ENCODE measurements around the gene GRM1. TPM values are rescaled to one million over a fixed set of nuclear protein-coding genes. Genes with fewer than 3 reads are reported as not detected.
A peak's percentile ranks its signal among the peaks of the same experiment; 100 is the strongest.

GRM1 gene
- total and polyA plus RNA-seq, 2 experiments from 2014 or later: 0.29 to 0.63 TPM

DNA sequence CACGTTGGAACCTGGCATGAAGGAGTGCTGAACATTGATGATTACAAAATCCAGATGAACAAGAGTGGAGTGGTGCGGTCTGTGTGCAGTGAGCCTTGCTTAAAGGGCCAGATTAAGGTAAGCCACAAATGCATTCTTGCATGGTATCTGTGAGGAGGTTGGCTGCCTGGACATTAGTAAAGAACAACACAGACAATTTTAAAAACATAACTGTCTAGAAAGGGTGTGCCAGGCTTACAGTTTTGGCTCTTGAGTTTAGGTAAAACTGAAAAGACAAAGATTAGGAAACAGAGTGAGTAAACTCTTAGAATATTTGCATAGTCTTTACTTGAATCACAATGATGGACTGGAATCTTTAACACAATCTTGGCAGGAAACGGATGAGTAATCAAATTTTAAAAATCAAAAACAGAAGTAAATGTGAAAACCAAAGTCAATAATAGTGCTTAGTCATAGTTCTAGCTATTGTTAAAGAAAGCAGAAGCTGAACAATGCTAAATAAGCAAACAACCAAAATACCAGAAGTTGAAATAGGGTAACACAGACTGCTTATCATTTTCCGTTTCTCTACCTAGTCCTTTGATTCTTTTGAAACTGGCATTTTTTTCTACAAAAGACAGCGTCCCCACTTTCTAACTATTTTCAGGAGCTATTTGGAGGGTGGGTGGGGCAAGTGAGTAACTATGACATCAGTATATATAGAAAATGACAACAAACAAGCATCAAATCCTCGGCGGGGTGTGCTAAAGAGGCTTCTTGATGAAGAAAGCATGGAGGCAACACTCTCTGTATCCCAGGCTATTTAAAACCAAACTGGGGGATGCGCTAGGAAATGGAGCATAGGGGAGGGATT, 328.9 kb downstream of the GRM1 start:
- Histone ChIP-seq H3K9me2 (ENCODE audit: insufficient read depth) (0 out of 2 replicates have a peak, but pooled peaks cover 2% of the 10 kb centered on the region), H3F3A (replicated peaks; ENCODE audit: low read depth) (no peaks in the 10 kb centered on the region), H3K4me1 (ENCODE audit: insufficient read depth) (peaks cover 33% of the 10 kb centered on the region), H3K4me2 (peak overlapping the region; percentile 6; the same call in 1 of the 2 replicates), H4K20me1 (replicated peaks; ENCODE audit: insufficient read depth) (no peaks in the 10 kb centered on the region), H3K79me2 (replicated peaks; ENCODE audit: insufficient read depth) (no peaks in the 10 kb centered on the region), H3K27me3 (ENCODE audit: insufficient read depth) (no peaks in the 10 kb centered on the region), H2AFZ (0 out of 2 replicates have a peak overlapping the region, but pooled peaks have one; percentile 18), H3K27ac (ENCODE audit: low read depth) (no peak overlapping the region), H3K4me3 (no peak overlapping the region), H3K36me3 (ENCODE audit: insufficient read depth) (no peaks in the 10 kb centered on the region)
- TF ChIP-seq, protein P1, sequence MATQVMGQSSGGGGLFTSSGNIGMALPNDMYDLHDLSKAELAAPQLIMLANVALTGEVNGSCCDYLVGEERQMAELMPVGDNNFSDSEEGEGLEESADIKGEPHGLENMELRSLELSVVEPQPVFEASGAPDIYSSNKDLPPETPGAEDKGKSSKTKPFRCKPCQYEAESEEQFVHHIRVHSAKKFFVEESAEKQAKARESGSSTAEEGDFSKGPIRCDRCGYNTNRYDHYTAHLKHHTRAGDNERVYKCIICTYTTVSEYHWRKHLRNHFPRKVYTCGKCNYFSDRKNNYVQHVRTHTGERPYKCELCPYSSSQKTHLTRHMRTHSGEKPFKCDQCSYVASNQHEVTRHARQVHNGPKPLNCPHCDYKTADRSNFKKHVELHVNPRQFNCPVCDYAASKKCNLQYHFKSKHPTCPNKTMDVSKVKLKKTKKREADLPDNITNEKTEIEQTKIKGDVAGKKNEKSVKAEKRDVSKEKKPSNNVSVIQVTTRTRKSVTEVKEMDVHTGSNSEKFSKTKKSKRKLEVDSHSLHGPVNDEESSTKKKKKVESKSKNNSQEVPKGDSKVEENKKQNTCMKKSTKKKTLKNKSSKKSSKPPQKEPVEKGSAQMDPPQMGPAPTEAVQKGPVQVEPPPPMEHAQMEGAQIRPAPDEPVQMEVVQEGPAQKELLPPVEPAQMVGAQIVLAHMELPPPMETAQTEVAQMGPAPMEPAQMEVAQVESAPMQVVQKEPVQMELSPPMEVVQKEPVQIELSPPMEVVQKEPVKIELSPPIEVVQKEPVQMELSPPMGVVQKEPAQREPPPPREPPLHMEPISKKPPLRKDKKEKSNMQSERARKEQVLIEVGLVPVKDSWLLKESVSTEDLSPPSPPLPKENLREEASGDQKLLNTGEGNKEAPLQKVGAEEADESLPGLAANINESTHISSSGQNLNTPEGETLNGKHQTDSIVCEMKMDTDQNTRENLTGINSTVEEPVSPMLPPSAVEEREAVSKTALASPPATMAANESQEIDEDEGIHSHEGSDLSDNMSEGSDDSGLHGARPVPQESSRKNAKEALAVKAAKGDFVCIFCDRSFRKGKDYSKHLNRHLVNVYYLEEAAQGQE (IDR thresholded peaks at IDR 0.05; ENCODE audit: unreplicated experiment): no peak
- TF ChIP-seq CREB1 (CRISPR knock-in tag; IDR thresholded peaks at IDR 0.05; ENCODE audit: low read depth) (no peak), NANOG (IDR thresholded peaks at IDR 0.05; ENCODE audit: borderline replicate concordance) (no peak), JUNB (IDR thresholded peaks at IDR 0.05; ENCODE audit: unreplicated experiment) (no peak), ZNF114 (CRISPR knock-in tag; IDR thresholded peaks at IDR 0.05) (no peak), STAT1 (IDR thresholded peaks at IDR 0.05; ENCODE audit: unreplicated experiment) (no peak), EZH2 (IDR thresholded peaks at IDR 0.05; ENCODE audit: low read depth, unreplicated experiment) (no peak), ZNF331 (CRISPR knock-in tag; IDR thresholded peaks at IDR 0.05; ENCODE audit: low read depth) (no peak)
- TF ChIP-seq, protein P2, sequence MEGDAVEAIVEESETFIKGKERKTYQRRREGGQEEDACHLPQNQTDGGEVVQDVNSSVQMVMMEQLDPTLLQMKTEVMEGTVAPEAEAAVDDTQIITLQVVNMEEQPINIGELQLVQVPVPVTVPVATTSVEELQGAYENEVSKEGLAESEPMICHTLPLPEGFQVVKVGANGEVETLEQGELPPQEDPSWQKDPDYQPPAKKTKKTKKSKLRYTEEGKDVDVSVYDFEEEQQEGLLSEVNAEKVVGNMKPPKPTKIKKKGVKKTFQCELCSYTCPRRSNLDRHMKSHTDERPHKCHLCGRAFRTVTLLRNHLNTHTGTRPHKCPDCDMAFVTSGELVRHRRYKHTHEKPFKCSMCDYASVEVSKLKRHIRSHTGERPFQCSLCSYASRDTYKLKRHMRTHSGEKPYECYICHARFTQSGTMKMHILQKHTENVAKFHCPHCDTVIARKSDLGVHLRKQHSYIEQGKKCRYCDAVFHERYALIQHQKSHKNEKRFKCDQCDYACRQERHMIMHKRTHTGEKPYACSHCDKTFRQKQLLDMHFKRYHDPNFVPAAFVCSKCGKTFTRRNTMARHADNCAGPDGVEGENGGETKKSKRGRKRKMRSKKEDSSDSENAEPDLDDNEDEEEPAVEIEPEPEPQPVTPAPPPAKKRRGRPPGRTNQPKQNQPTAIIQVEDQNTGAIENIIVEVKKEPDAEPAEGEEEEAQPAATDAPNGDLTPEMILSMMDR (conservative IDR thresholded peaks at IDR 0.05; ENCODE audit: low read depth in 2 of 2): no peak
- TF ChIP-seq, protein P3, sequence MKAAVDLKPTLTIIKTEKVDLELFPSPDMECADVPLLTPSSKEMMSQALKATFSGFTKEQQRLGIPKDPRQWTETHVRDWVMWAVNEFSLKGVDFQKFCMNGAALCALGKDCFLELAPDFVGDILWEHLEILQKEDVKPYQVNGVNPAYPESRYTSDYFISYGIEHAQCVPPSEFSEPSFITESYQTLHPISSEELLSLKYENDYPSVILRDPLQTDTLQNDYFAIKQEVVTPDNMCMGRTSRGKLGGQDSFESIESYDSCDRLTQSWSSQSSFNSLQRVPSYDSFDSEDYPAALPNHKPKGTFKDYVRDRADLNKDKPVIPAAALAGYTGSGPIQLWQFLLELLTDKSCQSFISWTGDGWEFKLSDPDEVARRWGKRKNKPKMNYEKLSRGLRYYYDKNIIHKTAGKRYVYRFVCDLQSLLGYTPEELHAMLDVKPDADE (IDR thresholded peaks at IDR 0.05): no peak
- TF ChIP-seq, protein P4, sequence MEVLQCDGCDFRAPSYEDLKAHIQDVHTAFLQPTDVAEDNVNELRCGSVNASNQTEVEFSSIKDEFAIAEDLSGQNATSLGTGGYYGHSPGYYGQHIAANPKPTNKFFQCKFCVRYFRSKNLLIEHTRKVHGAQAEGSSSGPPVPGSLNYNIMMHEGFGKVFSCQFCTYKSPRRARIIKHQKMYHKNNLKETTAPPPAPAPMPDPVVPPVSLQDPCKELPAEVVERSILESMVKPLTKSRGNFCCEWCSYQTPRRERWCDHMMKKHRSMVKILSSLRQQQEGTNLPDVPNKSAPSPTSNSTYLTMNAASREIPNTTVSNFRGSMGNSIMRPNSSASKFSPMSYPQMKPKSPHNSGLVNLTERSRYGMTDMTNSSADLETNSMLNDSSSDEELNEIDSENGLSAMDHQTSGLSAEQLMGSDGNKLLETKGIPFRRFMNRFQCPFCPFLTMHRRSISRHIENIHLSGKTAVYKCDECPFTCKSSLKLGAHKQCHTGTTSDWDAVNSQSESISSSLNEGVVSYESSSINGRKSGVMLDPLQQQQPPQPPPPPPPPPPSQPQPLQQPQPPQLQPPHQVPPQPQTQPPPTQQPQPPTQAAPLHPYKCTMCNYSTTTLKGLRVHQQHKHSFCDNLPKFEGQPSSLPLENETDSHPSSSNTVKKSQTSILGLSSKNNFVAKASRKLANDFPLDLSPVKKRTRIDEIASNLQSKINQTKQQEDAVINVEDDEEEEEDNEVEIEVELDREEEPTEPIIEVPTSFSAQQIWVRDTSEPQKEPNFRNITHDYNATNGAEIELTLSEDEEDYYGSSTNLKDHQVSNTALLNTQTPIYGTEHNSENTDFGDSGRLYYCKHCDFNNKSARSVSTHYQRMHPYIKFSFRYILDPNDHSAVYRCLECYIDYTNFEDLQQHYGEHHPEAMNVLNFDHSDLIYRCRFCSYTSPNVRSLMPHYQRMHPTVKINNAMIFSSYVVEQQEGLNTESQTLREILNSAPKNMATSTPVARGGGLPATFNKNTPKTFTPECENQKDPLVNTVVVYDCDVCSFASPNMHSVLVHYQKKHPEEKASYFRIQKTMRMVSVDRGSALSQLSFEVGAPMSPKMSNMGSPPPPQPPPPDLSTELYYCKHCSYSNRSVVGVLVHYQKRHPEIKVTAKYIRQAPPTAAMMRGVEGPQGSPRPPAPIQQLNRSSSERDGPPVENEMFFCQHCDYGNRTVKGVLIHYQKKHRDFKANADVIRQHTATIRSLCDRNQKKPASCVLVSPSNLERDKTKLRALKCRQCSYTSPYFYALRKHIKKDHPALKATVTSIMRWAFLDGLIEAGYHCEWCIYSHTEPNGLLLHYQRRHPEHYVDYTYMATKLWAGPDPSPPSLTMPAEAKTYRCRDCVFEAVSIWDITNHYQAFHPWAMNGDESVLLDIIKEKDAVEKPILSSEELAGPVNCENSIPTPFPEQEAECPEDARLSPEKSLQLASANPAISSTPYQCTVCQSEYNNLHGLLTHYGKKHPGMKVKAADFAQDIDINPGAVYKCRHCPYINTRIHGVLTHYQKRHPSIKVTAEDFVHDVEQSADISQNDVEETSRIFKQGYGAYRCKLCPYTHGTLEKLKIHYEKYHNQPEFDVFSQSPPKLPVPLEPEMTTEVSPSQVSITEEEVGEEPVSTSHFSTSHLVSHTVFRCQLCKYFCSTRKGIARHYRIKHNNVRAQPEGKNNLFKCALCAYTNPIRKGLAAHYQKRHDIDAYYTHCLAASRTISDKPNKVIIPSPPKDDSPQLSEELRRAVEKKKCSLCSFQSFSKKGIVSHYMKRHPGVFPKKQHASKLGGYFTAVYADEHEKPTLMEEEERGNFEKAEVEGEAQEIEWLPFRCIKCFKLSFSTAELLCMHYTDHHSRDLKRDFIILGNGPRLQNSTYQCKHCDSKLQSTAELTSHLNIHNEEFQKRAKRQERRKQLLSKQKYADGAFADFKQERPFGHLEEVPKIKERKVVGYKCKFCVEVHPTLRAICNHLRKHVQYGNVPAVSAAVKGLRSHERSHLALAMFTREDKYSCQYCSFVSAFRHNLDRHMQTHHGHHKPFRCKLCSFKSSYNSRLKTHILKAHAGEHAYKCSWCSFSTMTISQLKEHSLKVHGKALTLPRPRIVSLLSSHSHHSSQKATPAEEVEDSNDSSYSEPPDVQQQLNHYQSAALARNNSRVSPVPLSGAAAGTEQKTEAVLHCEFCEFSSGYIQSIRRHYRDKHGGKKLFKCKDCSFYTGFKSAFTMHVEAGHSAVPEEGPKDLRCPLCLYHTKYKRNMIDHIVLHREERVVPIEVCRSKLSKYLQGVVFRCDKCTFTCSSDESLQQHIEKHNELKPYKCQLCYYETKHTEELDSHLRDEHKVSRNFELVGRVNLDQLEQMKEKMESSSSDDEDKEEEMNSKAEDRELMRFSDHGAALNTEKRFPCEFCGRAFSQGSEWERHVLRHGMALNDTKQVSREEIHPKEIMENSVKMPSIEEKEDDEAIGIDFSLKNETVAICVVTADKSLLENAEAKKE (CRISPR knock-in tag; IDR thresholded peaks at IDR 0.05): no peak
- Mint-ChIP-seq H3K36me3 (ENCODE audit: low read depth) (no peaks in the 10 kb centered on the region), H3K4me1 (peaks cover 37% of the 10 kb centered on the region), H3K4me3 (no peak overlapping the region), H3K27ac (peak overlapping the region; percentile 47), H3K27me3 (ENCODE audit: insufficient read depth, low read depth, poor library complexity) (peaks cover 2% of the 10 kb centered on the region), H3K9me3 (no peaks in the 10 kb centered on the region)
- DNase-seq (ENCODE audit: low spot score): no peak
- ATAC-seq: no peak
